H1 (cell line): Measurements from ENCODE around the gene CDK15. TPM values are rescaled to one million over a fixed set of nuclear protein-coding genes. Genes with fewer than 3 reads are reported as not detected.

Experiments
- CTCF ChIA-PET: fragments of 300-600 bp; sonication (Branson Sonifier 250); formaldehyde crosslinking; loops from one replicate; lab custom pipeline; 2021; ENCODE audit not compliant: partially characterized antibody; lab: Charles Lee
- POLR2A ChIA-PET: fragments of 300-600 bp; sonication (Branson Sonifier 250); formaldehyde crosslinking; loops from one replicate; lab custom pipeline; 2021; ENCODE audit warnings: inconsistent platforms; ENCODE audit not compliant: partially characterized antibody; lab: Charles Lee
- DNase-seq, 2 experiments: peaks; one replicate each; pipeline versions ENCODE4 v3.0.0 to v3.0.0-alpha.2; 2010 to 2022; ENCODE audit warnings: low spot score in 2 of 2, low read depth in 1 of 2, mixed read lengths in 1 of 2
- FAIRE-seq: peaks from 2 replicates; lab custom pipeline; 2011; peaks lifted over from hg19 to GRCh38; lab: Jason Lieb, UNC
- H2AFZ ChIP-seq: 2 replicates; pipeline ENCODE4 v1.8.1; 2012; ENCODE audit warnings: low read length, inconsistent platforms
- H2AK5ac ChIP-seq: 2 replicates; pipeline ENCODE4 v1.6.1; 2013; ENCODE audit warnings: low read depth, low read length
- H2BK120ac ChIP-seq: replicated peaks from 2 replicates; pipeline ENCODE3; 2013; ENCODE audit warnings: low read depth, low read length, inconsistent platforms
- H2BK12ac ChIP-seq: 2 replicates; pipeline ENCODE4 v1.6.1; 2013; ENCODE audit warnings: low read depth, low read length
- H2BK15ac ChIP-seq: 2 replicates; pipeline ENCODE4 v1.6.1; 2013; ENCODE audit warnings: low read length
- H2BK20ac ChIP-seq: 2 replicates; pipeline ENCODE4 v1.6.1; 2013; ENCODE audit warnings: low read length
- H2BK5ac ChIP-seq: 2 replicates; pipeline ENCODE4 v1.6.1; 2013; ENCODE audit warnings: low read depth, low read length
- H3K14ac ChIP-seq: 2 replicates; pipeline ENCODE4 v1.6.1; 2013; ENCODE audit warnings: inconsistent platforms; ENCODE audit not compliant: insufficient read length
- H3K18ac ChIP-seq: 2 replicates; pipeline ENCODE4 v1.6.1; 2013; ENCODE audit warnings: low read length; ENCODE audit errors: extremely low read depth
- H3K23ac ChIP-seq: 2 replicates; pipeline ENCODE4 v1.6.1; 2013; ENCODE audit warnings: inconsistent platforms; ENCODE audit not compliant: insufficient read length
- H3K23me2 ChIP-seq: 2 replicates; pipeline ENCODE4 v1.6.1; 2013; ENCODE audit warnings: low read depth, low read length
- H3K27ac ChIP-seq: 2 replicates; pipeline ENCODE4 v1.6.1; 2011; ENCODE audit warnings: low read depth, low read length, inconsistent platforms
- H3K27me3 ChIP-seq, 4 experiments: replicated peaks in 1 of 4; 1 replicate in 1 of 4; 2 replicates in 3 of 4; pipeline versions ENCODE4 v1.6.1 to v1.8.1; 2011 to 2013; ENCODE audit warnings: low read length in 3 of 4, mild to moderate bottlenecking in 3 of 4, inconsistent platforms in 2 of 4, mixed read lengths in 2 of 4, moderate library complexity in 1 of 4; ENCODE audit not compliant: control insufficient read depth in 3 of 4, insufficient read depth in 3 of 4; ENCODE audit errors: extremely low read depth in 1 of 4
- H3K36me3 ChIP-seq, 4 experiments: 2 replicates each; pipeline versions ENCODE4 v1.6.1 to v1.8.1; 2011 to 2013; ENCODE audit warnings: mild to moderate bottlenecking in 4 of 4, low read length in 3 of 4, moderate library complexity in 2 of 4, control low read depth in 1 of 4, inconsistent platforms in 1 of 4; ENCODE audit not compliant: insufficient read depth in 4 of 4, control insufficient read depth in 2 of 4
- H3K4ac ChIP-seq: replicated peaks from 2 replicates; pipeline ENCODE3; 2013; ENCODE audit warnings: low read length, low read depth, mixed read lengths, inconsistent platforms; ENCODE audit not compliant: insufficient read length
- H3K4me1 ChIP-seq, 4 experiments: replicated peaks in 1 of 4; 1 replicate in 1 of 4; 2 replicates in 3 of 4; pipeline versions ENCODE4 v1.6.1 to v1.8.1; 2011 to 2013; ENCODE audit warnings: low read length in 3 of 4, inconsistent platforms in 2 of 4, mixed read lengths in 1 of 4; ENCODE audit not compliant: insufficient read depth in 4 of 4, control insufficient read depth in 3 of 4
- H3K4me2 ChIP-seq, 2 experiments: 2 replicates each; pipeline versions ENCODE4 v1.6.1 to v1.8.1; 2011 to 2013; ENCODE audit warnings: low read depth in 2 of 2, low read length in 2 of 2, control low read depth in 1 of 2, inconsistent platforms in 1 of 2, mild to moderate bottlenecking in 1 of 2; ENCODE audit not compliant: insufficient read depth in 1 of 2
- H3K4me3 ChIP-seq, 4 experiments: fragments of 200-600, 300-600 bp in 1 of 4; sonication (generic), shearing (Covaris generic), sonication (Bioruptor Twin) in 1 of 4; 2 replicates each; pipeline versions ENCODE4 v1.5.1 to v1.8.1; 2011 to 2016; ENCODE audit warnings: low read length in 4 of 4, low read depth in 3 of 4, control low read depth in 2 of 4, inconsistent platforms in 2 of 4, mild to moderate bottlenecking in 2 of 4, mixed read lengths in 1 of 4, moderate library complexity in 1 of 4; ENCODE audit not compliant: insufficient read depth in 2 of 4; ENCODE audit errors: extremely low read depth in 1 of 4
- H3K56ac ChIP-seq: replicated peaks from 2 replicates; pipeline ENCODE3; 2013; ENCODE audit warnings: low read depth, mild to moderate bottlenecking, mixed read lengths, low read length, inconsistent platforms; ENCODE audit not compliant: insufficient read length
- H3K79me1 ChIP-seq: 2 replicates; pipeline ENCODE4 v1.6.1; 2013; ENCODE audit warnings: low read depth, low read length, control low read depth
- H3K79me2 ChIP-seq, 2 experiments: 2 replicates each; pipeline versions ENCODE4 v1.6.1 to v1.8.1; 2012 to 2013; ENCODE audit warnings: low read length in 2 of 2, mild to moderate bottlenecking in 2 of 2, inconsistent platforms in 1 of 2; ENCODE audit not compliant: insufficient read depth in 2 of 2, control insufficient read depth in 1 of 2
- H3K9ac ChIP-seq, 4 experiments: replicated peaks in 1 of 4; 1 replicate in 1 of 4; 2 replicates in 3 of 4; pipeline versions ENCODE4 v1.6.1 to v1.8.1; 2011 to 2013; ENCODE audit warnings: low read depth in 3 of 4, low read length in 3 of 4, control low read depth in 2 of 4, mild to moderate bottlenecking in 2 of 4, moderate library complexity in 2 of 4, inconsistent platforms in 1 of 4; ENCODE audit errors: extremely low read depth in 1 of 4
- H3K9me3 ChIP-seq, 2 experiments: 2 replicates each; pipeline versions ENCODE4 v1.6.1 to v1.8.1; 2012 to 2013; ENCODE audit warnings: mild to moderate bottlenecking in 2 of 2, moderate library complexity in 2 of 2, control low read depth in 1 of 2, inconsistent platforms in 1 of 2, low read depth in 1 of 2, low read length in 1 of 2, mixed read lengths in 1 of 2; ENCODE audit not compliant: insufficient read depth in 2 of 2
- H4K20me1 ChIP-seq, 2 experiments: replicated peaks in 1 of 2; 2 replicates each; pipeline versions ENCODE3 to v1.8.1; 2011 to 2013; ENCODE audit warnings: inconsistent platforms in 2 of 2, low read length in 2 of 2, mild to moderate bottlenecking in 1 of 2; ENCODE audit not compliant: insufficient read depth in 2 of 2, control insufficient read depth in 1 of 2
- H4K5ac ChIP-seq: 2 replicates; pipeline ENCODE4 v1.6.1; 2013; ENCODE audit warnings: low read length, low read depth, mixed read lengths, inconsistent platforms; ENCODE audit not compliant: insufficient read length
- H4K8ac ChIP-seq: 2 replicates; pipeline ENCODE4 v1.8.0; 2013; ENCODE audit warnings: mild to moderate bottlenecking, moderate library complexity, low read length, inconsistent platforms; ENCODE audit not compliant: insufficient read depth; ENCODE audit errors: extremely low read depth
- H4K91ac ChIP-seq: replicated peaks from 2 replicates; pipeline ENCODE3; 2013; ENCODE audit warnings: low read length, mixed read lengths, inconsistent platforms; ENCODE audit not compliant: insufficient read length
- BACH1 ChIP-seq: IDR thresholded peaks from 2 replicates; pipeline ENCODE4 v1.6.1; 2012; ENCODE audit warnings: low read length, improper control_type of control experiment
- CEBPB ChIP-seq: IDR thresholded peaks from 2 replicates; pipeline ENCODE4 v1.6.1; 2012; ENCODE audit warnings: low read depth, low read length
- EZH2 ChIP-seq: fragments of 200-600 bp; sonication (generic); IDR thresholded peaks from 2 replicates; pipeline ENCODE4 v1.7.1; 2012; ENCODE audit warnings: low read depth, mild to moderate bottlenecking, moderate library complexity, low read length, inconsistent platforms; ENCODE audit not compliant: severe bottlenecking
- HDAC2 ChIP-seq, 2 experiments: fragments of 300-600 bp in 1 of 2; sonication (generic) in 1 of 2; IDR thresholded peaks; 2 replicates each; pipeline ENCODE4 v1.6.1; 2011 to 2012; ENCODE audit warnings: low read depth in 2 of 2, low read length in 2 of 2, mild to moderate bottlenecking in 2 of 2, moderate library complexity in 2 of 2, borderline replicate concordance in 1 of 2, inconsistent platforms in 1 of 2
- KDM4A ChIP-seq: IDR thresholded peaks from one replicate; pipeline ENCODE4 v1.7.1; 2012; ENCODE audit warnings: low read depth, mild to moderate bottlenecking, moderate library complexity, low read length, inconsistent platforms; ENCODE audit not compliant: severe bottlenecking
- SAP30 ChIP-seq: fragments of 300-600 bp; sonication (generic); IDR thresholded peaks from 2 replicates; pipeline ENCODE4 v1.7.1; 2012; ENCODE audit warnings: low read length, moderate library complexity, mild to moderate bottlenecking, inconsistent platforms; ENCODE audit not compliant: insufficient read depth, insufficient replicate concordance
- TAF1 ChIP-seq: IDR thresholded peaks from 2 replicates; pipeline ENCODE4 v1.6.1; 2011; ENCODE audit warnings: mild to moderate bottlenecking, low read depth, low read length
- WGBS, 2 experiments: shearing (Covaris generic) in 1 of 2; methylation state at CpG; one replicate each; pipeline versions ENCODE4 v1.1.6 to v1.1.7; 2013 to 2015; ENCODE audit warnings: low lambda C conversion rate in 2 of 2, mixed read lengths in 2 of 2, inconsistent platforms in 1 of 2, low coverage in 1 of 2, missing lambda C conversion rate in 1 of 2; ENCODE audit not compliant: insufficient replicate concordance in 2 of 2, insufficient coverage in 1 of 2, insufficient read length in 1 of 2; ENCODE audit errors: extremely low coverage in 1 of 2, missing lambda C conversion rate in 1 of 2; 5-methylcytosine and 5-hydroxymethylcytosine counted together
- polyA plus RNA-seq, 7 experiments: library from polyadenylated mRNA; depleted of rRNA in 3 of 7; stranded (reverse) in 5 of 7; unstranded in 2 of 7; fragments of >200 nt in 5 of 7; fragments of 200-250 nt in 2 of 7; gene quantifications; 1 replicate in 5 of 7; 2 replicates in 1 of 7; 4 replicates in 1 of 7; pipeline versions ENCODE4 v1.2.1 to v1.2.3, GENCODE V29; 2011 to 2013; ENCODE audit warnings: missing spikeins in 2 of 7, mixed read lengths in 2 of 7
- total RNA-seq: library from RNA; stranded (reverse); fragmentation: NEBNext Ultra II Directional; extraction: Animal tissue kit (Norgen Biotek cat#: 25700); gene quantifications from 2 replicates; pipeline ENCODE4 v1.2.1, GENCODE V29; 2021
- TF ChIP-seq, protein P1 (sequence below), 3 experiments: IDR thresholded peaks; 1 replicate in 2 of 3; 2 replicates in 1 of 3; pipeline versions ENCODE4 v1.5.1 to v1.6.1; 2011; ENCODE audit warnings: low read length in 3 of 3, mild to moderate bottlenecking in 3 of 3, inconsistent platforms in 2 of 3, low read depth in 1 of 3, moderate library complexity in 1 of 3; ENCODE audit not compliant: insufficient read depth in 1 of 3; ENCODE audit errors: control extremely low read depth in 1 of 3

CDK15 gene
- total and polyA plus RNA-seq, 2 of the 8 experiments (the other 6 are each of a cell fraction or from before 2014, with no cell fraction given): 0.03 TPM; not detected in 1

DNA sequence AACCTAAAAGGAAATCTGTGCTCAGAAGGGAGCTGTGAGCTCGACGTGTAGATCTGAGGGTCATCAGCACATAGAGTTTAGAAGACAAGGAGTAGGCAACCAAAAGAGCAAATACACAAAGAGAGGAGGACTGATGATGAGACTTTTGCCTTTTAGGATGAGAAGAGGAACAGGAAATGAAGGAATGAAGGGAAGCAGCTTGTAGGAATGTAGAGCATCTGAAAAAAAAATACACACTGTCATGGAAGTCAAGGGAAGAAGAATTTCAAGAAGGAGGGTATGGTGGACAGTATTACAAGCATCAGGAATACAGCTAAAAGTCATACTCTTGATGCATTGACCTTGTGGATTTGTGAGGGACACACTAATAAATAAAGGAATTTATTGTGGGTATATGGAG, 21.9 kb downstream of the CDK15 start:
- Histone ChIP-seq H3K9ac (no peak overlapping the region), H3K56ac (no peak overlapping the region), H2AK5ac (no peak overlapping the region), H3K4ac (no peak overlapping the region), H2BK12ac (no peak overlapping the region; the same call in 1 of the 2 replicates), H2BK5ac (no peak overlapping the region), H3K14ac (no peak overlapping the region), H3K27me3 (no peaks in the 10 kb centered on the region), H2BK20ac (no peak overlapping the region), H4K20me1 (no peaks in the 10 kb centered on the region), H3K4me3 (no peak overlapping the region), H3K9me3 (no peaks in the 10 kb centered on the region), H3K79me2 (no peaks in the 10 kb centered on the region), H4K8ac (no peak overlapping the region), H3K18ac (no peak overlapping the region), H4K91ac (no peak overlapping the region), H3K23ac (no peak overlapping the region), H3K23me2 (no peaks in the 10 kb centered on the region), H2BK120ac (no peak overlapping the region), H3K79me1 (no peaks in the 10 kb centered on the region), H3K4me2 (no peak overlapping the region), H4K5ac (no peak overlapping the region), H3K27ac (no peak overlapping the region), H2AFZ (no peak overlapping the region; the same call in 1 of the 2 replicates), H2BK15ac (no peak overlapping the region), H3K36me3 (no peaks in the 10 kb centered on the region), H3K4me1 (no peaks in the 10 kb centered on the region)
- POLR2A ChIA-PET: interaction anchor here (0.7 to 1.4 kb wide), 3 partner anchors 8 to 143 kb away, joined by 3 read pairs; no protein-coding TSS in a partner anchor
- no peak for FAIRE-seq
- CTCF ChIA-PET: interaction anchor here (0.9 to 1.9 kb wide), 5 partner anchors 10 to 236 kb away, joined by 3 to 4 read pairs (median 4); no protein-coding TSS in a partner anchor
- no peak for DNase-seq
- TF ChIP-seq KDM4A (no peak), HDAC2 (IDR thresholded peaks at IDR 0.05; ENCODE audit: borderline replicate concordance in 1 of 2, low read depth in 2 of 2, low read length in 2 of 2) (no peak), CEBPB (no peak), BACH1 (no peak), TAF1 (no peak), SAP30 (no peak), EZH2 (no peak)
- TF ChIP-seq, protein P1, sequence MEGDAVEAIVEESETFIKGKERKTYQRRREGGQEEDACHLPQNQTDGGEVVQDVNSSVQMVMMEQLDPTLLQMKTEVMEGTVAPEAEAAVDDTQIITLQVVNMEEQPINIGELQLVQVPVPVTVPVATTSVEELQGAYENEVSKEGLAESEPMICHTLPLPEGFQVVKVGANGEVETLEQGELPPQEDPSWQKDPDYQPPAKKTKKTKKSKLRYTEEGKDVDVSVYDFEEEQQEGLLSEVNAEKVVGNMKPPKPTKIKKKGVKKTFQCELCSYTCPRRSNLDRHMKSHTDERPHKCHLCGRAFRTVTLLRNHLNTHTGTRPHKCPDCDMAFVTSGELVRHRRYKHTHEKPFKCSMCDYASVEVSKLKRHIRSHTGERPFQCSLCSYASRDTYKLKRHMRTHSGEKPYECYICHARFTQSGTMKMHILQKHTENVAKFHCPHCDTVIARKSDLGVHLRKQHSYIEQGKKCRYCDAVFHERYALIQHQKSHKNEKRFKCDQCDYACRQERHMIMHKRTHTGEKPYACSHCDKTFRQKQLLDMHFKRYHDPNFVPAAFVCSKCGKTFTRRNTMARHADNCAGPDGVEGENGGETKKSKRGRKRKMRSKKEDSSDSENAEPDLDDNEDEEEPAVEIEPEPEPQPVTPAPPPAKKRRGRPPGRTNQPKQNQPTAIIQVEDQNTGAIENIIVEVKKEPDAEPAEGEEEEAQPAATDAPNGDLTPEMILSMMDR (IDR thresholded peaks at IDR 0.05; ENCODE audit: control extremely low read depth in 1 of 3, insufficient read depth in 1 of 3, low read depth in 1 of 3, low read length in 3 of 3): no peak
- 90% methylated on average over 2 of the region's 2 CpGs; no CpG with 5 or more reads in 1 of the 2 experiments for WGBS, 2 experiments
